ENCODE results near the gene ZNF584.
"Not testable (repeated sequence)": the region's sequence is repeated elsewhere in the genome, so short reads cannot be mapped to it uniquely, and the experiment has no call there.

The ZNF584 gene

GRCh38 chr19:58406818-58407657 lies 1.4 kb upstream of the ZNF584 start:
- DNase-seq, result peak in 1 of 3 experiments; percentile 22

- DNase-seq, result peak in 2 of 3 experiments; percentile 51 to 68
These were observed 744 bp upstream of the ZNF584 start for GRCh38 chr19:58407658-58408151.

- peak in 2 of 3 experiments; percentile 50 to 53 for DNase-seq
These were observed 751 bp downstream of the ZNF584 start for GRCh38 chr19:58409010-58409790.

- DNase-seq, result no peak
These were observed 8.2 kb downstream of the ZNF584 start for GRCh38 chr19:58416604-58417003.

GRCh38 chr19:58417071-58417470 lies 8.6 kb downstream of the ZNF584 start:
- DNase-seq, result no peak

GRCh38 chr19:58428617-58429016 lies 20.2 kb downstream of the ZNF584 start:
- DNase-seq, result no peak

GRCh38 chr19:58429745-58430144 lies 21.3 kb downstream of the ZNF584 start:
- no peak for DNase-seq

- no peak for DNase-seq
These were observed 25.8 kb downstream of the ZNF584 start for GRCh38 chr19:58434217-58434616.

GRCh38 chr19:58439576-58440554 lies 31.4 kb downstream of the ZNF584 start, which contains the start of gene ZNF132:
Gene ZNF132, minus strand, starts transcription at chr19:58440153. Its CDS starts 332 bp downstream, at chr19:58439821.
- peak; percentile 90 to 98 (median 98) for DNase-seq

- DNase-seq, result no peak
These were observed 32.1 kb downstream of the ZNF584 start for GRCh38 chr19:58440556-58440955.

- not testable (repeated sequence) for DNase-seq
These were observed 34.5 kb downstream of the ZNF584 start for GRCh38 chr19:58442986-58443385.

GRCh38 chr19:58448860-58449259 lies 40.4 kb downstream of the ZNF584 start:
- not testable (repeated sequence) for DNase-seq

- DNase-seq, result not testable (repeated sequence)
These were observed 41.5 kb downstream of the ZNF584 start for GRCh38 chr19:58449980-58450379.

- peak in 1 of 3 experiments; percentile 64 for DNase-seq
These were observed 42.5 kb downstream of the ZNF584 start for GRCh38 chr19:58450856-58451357.

GRCh38 chr19:58451358-58452101 lies 43.1 kb downstream of the ZNF584 start, which contains the start of gene ZNF324B:
Gene ZNF324B, plus strand, starts transcription at chr19:58451622. Its CDS starts 2,080 bp downstream, at chr19:58453702.
- DNase-seq, result peak; percentile 96 to 99 (median 98)

GRCh38 chr19:58453743-58454142 lies 45.3 kb downstream of the ZNF584 start:
- no peak for DNase-seq

- no peak for DNase-seq
These were observed 46.9 kb downstream of the ZNF584 start for GRCh38 chr19:58455306-58455705.

- DNase-seq, result no peak
These were observed 47.7 kb downstream of the ZNF584 start for GRCh38 chr19:58456111-58456510.

GRCh38 chr19:58460039-58460438 lies 51.6 kb downstream of the ZNF584 start:
- DNase-seq, result no peak

- no peak for DNase-seq
These were observed 57.8 kb downstream of the ZNF584 start for GRCh38 chr19:58466089-58466759.

All from NCI-H1417 (cell line).